GM19099 (cell line): ENCODE results near the gene ALAS1.
A peak's percentile ranks its signal among the peaks of the same experiment; 100 is the strongest.

Experiments used
- POLR2A ChIP-seq: IDR thresholded peaks from 3 replicates; pipeline ENCODE4 v1.6.1; 2011; ENCODE audit warnings: low read depth; ENCODE audit not compliant: insufficient read length; ENCODE audit errors: extremely low read depth

Gene ALAS1

GRCh38 chr3:52221141-52221562 lies 23.2 kb downstream of the ALAS1 start:
- no peak for TF ChIP-seq POLR2A

- no peak for TF ChIP-seq POLR2A
These were observed 23.8 kb downstream of the ALAS1 start for GRCh38 chr3:52221563-52222318.

- no peak for TF ChIP-seq POLR2A
These were observed 24.6 kb downstream of the ALAS1 start for GRCh38 chr3:52222319-52223221.

- no peak for TF ChIP-seq POLR2A
These were observed 25.8 kb downstream of the ALAS1 start for GRCh38 chr3:52223449-52224408.

- TF ChIP-seq POLR2A: peak; percentile 83
These were observed 27.7 kb downstream of the ALAS1 start, which contains the start of gene TLR9 for GRCh38 chr3:52225452-52226228. TLR9 (minus strand) TSS chr3:52225645; CDS start chr3:52225529, 116 bp downstream.

GRCh38 chr3:52226229-52226817 lies 28.4 kb downstream of the ALAS1 start:
- TF ChIP-seq POLR2A: no peak

GRCh38 chr3:52227117-52227516 lies 29.2 kb downstream of the ALAS1 start:
- TF ChIP-seq POLR2A: no peak

GRCh38 chr3:52227766-52228165 lies 29.8 kb downstream of the ALAS1 start:
- TF ChIP-seq POLR2A: no peak

- TF ChIP-seq POLR2A: no peak
These were observed 30.3 kb downstream of the ALAS1 start for GRCh38 chr3:52228266-52228665.

- no peak for TF ChIP-seq POLR2A
These were observed 30.9 kb downstream of the ALAS1 start for GRCh38 chr3:52228751-52229291.

GRCh38 chr3:52229656-52230055 lies 31.7 kb downstream of the ALAS1 start:
- no peak for TF ChIP-seq POLR2A

GRCh38 chr3:52230461-52230860 lies 32.5 kb downstream of the ALAS1 start:
- no peak for TF ChIP-seq POLR2A

- TF ChIP-seq POLR2A: no peak
These were observed 33.0 kb downstream of the ALAS1 start for GRCh38 chr3:52230889-52231499.

- TF ChIP-seq POLR2A: no peak
These were observed 33.7 kb downstream of the ALAS1 start for GRCh38 chr3:52231502-52232278.
